ENCODE results near the gene S100Z.
"Not testable (repeated sequence)": the region's sequence is repeated elsewhere in the genome, so short reads cannot be mapped to it uniquely, and the experiment has no call there.

Gene S100Z

DNA sequence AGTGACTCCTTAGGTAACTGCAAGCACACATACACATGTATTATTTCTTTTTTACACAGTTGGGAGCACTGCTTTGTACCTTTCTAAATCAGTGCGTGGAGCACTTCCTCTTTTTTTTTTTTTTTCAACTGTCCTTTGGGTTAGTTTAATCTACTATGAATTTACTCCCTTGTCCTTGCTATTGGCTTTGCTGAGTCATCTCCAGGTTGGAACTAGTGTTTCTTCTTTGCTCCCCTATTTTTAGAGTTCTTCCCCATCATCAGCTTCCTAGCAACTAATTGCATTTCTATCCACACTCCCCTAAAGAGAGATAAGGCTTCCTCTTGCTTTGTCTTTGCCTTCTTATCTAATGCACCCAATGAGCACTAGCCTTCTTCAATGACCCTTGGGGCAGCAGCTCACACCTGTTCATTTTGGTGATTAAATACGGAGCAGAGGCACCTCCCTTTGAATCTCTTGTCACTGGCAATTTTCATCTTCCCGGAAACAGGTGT, 24.3 kb downstream of the S100Z start:
- DNase-seq (ENCODE audit: low read depth in 2 of 2) = no peak

DNA sequence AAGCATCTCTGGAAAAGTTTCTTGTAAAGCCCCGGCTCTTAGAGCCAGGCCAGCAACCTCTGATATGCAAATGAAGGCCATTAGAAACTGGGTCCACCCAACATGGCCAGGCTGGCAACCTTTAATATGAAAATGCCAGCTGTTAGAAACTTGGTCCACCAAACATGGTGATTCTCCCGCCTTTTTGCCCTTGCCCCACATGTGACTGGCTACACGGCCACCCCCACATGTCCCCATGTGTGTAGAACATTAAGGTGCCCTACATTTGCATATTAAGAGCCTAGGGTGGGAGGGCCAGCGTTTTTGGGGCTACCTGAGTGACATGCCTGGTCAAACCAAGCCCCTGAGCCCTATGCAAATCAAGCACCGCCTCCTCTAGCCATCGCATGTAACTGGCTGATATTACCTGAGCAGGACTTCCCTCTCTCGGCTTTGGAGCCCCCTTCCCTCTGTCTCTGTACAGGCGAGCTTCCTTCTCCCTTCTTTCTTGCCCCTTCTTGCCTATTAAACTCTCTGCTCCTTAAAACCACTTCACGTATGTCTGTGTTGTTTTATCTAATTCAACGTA, 39.0 kb downstream of the S100Z start:
- DNase-seq (ENCODE audit: low read depth in 2 of 2) = no peak

DNA sequence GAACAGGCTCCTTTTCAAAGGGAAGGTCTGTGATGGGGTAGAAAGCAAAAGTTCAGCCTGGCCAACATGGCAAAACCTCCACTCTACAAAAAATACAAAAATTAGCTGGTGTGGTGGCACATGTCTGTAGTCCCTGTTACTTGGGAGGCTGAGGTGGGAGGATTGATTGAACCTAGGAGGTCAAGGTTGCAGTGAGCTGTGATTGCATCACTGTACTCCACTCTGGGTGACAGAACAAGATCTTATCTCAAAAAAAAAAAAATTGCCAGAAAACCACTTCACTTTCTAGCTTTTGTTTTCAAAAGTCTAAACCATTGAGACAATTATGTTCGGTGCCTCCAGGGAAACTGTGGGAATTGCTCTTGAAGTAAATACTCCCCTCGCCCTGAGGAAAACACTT, 43.5 kb downstream of the S100Z start:
- DNase-seq (ENCODE audit: low read depth in 2 of 2) = no peak

DNA sequence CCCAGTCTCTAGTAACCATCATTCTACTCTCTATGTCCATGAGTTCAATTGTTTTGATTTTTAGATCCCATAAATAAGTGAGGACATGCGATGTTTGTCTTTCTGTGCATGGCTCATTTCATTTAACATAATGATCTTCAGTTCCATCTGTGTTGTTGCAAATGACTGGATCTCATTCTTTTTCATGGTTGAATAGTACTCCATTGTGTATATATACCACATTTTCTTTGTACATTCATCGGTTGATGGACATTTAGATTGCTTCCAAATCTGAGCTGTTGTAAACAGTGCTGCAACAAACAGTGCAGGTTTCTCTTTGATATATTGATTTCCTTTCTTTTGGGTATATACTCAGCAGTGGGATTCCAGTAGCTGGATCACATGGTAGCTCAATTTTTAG, 46.4 kb downstream of the S100Z start:
- no peak for DNase-seq (ENCODE audit: low read depth in 2 of 2)

DNA sequence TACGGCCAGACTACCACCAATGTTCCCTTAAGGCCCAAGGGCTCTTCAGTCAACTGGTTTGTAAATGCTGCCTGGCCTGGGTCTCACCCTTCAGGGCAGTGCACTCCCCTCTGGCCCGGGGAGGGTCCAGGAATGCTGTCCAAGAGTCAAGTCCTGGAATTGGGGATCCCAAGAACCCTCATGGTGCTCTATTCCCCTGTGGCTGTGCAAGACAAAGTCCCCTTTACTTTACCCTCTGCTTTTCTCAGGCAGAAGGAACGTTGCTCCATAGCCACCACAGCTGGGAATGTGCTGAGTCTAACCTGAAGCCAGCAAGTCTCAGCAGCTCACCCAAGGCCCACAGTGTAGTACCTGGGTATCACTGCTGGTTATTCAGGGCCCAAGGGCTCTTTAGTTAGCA, 51.7 kb downstream of the S100Z start:
- no peak for DNase-seq (ENCODE audit: low read depth in 2 of 2)

DNA sequence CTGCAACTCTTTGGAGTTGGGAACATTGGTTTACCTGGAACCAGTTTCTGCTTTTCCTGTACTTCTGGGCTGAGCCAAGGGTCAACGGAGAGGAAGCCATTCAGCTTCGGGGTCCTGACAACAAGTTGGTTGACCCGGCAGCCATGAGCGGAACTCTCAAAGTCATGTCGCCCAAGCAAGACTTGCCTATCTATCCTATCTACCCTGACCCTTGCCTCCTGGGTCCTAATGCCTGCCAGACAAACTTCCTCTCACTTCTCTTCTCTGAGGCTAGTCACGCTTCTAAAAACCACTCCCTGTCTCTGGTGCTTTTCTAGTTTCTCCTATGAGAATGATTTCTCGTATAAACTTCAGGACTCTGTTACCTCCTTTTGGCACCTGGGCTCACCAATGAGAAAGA, 58.4 kb downstream of the S100Z start:
- no peak for DNase-seq (ENCODE audit: low read depth in 2 of 2)

DNA sequence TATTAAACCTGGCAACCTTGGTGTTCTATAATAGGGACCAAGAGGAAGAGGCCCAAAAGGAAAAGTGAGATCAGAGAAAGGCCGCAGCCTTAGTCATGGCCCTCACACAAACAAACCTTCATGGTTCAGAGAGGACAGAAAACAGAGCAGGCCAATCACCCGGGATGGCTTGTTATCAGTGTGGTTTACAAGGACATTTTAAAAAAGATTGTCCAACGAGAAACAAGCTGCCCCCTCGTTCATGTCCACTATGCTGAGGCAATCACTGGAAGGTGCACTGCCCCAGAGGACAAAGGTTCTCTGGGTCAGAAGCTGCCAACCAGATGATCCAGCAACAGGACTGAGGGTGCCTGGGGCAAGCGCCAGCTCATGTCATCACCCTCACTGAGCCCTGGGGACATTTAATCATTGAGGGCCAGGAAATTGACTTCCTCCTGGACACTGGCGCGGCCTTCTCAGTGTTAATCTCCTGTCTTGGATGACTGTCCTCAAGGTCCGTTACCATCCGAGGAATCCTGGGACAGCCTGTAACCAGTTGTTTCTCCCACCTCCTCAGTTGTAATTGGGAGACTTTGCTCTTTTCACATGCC, 60.6 kb downstream of the S100Z start:
- DNase-seq (ENCODE audit: low read depth in 2 of 2) = not testable (repeated sequence)

DNA sequence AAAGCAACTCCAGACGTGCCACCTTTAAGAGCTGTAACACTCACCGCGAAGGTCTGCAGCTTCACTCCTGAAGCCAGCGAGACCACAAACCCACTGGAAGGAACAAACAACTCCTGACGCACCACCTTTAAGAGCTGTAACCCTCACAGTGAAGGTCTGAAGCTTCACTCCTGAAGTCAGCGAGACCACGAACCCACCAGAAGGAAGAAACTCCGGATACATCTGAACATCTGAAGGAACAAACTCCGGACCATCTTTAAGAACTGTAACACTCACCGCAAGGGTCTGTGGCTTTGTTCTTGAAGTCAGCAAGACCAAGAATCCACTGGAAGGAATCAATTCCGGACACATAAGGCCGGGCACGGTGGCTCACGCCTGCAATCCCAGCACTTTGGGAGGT, 64.9 kb downstream of the S100Z start:
- DNase-seq (ENCODE audit: low read depth in 2 of 2) = not testable (repeated sequence)

DNA sequence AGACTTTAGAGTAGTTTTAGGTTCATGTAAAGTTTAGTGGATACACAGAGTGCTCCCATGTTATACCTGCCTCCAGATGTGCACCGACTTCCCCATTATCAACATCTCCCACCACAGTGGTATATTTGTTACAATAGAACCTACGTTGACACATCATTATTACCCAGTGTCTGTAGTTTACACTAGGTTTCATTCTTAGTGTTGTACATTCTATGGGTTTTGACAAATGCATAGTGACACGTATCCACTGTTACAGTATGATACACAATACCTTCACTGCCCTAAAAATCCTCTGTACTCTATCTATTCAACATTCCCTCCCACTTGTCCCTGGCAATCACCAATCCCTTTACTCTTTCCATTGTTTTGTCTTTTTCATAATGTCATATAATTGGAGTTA, 68.7 kb downstream of the S100Z start:
- no peak for DNase-seq (ENCODE audit: low read depth in 2 of 2)

DNA sequence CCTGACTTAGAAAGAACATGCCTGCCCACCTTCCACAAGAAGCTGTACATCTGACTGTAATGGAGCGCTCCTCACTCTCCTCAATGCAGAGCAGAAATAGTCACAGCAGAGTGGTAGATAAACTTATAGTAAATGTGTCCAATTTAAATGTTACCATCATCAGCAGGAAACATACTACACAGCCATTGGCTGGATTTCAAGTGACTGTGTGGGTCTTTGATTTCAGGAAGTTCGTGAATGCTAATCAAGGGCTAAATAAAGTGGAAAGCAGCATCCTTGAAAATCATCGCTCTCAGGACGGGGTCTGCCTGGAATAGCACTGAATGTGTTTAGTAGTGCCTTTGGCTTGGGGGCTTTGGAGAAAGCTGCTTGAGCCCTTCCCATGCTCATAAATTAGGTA, 70.7 kb downstream of the S100Z start:
- DNase-seq (ENCODE audit: low read depth in 2 of 2) = no peak

DNA sequence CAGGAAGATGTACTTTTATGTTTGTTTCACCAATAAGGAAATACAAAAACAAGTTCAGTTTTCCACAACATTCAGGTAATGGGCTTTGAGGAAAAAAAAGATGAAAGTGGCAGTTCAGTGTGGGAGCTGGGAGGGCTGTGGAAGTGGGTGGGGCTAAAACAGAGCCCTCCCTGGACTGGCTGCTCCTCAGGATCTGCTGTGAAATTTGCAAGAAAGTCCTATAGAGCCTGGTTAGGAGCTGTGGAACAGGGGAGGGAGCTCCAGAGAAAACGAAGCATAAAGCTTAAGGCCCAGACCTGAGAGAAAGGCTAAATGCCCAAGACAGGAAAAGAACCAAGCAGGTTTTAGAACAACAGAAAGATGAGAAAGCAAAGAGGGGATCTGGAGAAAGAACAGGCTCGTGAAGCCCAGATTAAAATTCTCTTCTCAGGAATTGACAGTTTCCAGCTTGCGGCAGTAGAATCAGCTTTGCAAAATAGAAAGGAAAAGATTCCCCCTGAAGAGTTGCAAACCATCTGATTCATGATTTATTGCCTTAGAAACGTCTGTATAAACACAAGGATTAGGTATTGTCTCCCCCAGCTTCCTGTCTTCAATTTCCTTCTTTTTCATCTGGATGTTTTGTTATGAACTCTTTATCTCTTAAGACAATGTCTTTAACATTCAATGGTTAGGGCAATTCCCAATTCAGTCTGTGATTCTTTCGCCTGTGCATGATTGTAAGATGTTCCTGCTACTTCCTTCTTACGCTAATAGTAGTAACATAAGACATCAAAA, 76.7 kb downstream of the S100Z start:
- DNase-seq (ENCODE audit: low read depth in 2 of 2) = no peak

DNA sequence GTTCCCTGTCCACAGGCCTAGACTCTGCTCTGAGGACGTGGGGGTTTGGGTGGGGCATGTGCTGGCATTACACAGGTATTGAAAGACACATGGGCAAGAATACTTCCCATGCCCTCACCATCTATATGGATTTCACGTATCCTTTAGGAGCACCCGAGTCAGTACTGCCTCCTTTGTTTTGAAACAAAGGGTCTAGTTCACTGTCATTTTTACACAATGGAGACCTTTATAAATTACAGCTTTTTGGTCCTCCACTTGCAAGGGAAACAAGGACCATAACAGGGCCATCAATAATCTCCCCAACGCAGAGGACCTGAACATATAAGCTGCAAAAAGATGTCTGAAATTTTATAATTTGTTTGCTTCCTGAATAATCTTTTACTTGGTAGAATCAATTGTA, 78.1 kb downstream of the S100Z start:
- no peak for DNase-seq (ENCODE audit: low read depth in 2 of 2)

DNA sequence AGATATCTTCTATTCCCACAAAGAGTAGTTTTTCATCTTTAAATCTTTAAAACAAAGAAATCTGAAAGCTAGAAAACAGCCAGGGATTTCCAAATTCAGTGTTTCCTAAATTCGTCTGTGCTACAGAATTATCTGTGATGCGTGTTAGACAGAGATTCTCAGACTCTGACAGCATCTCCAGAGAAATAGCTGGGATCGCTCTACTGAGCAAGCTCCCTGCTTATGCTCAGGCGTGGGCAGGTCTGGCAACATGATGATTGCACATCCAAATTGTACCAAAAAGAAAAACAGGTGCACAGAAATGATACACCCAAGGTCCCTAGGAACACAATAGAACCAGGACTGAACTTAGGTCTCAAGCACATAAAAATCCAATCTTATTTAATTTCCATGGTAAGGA, 80.3 kb downstream of the S100Z start:
- no peak for DNase-seq (ENCODE audit: low read depth in 2 of 2)

DNA sequence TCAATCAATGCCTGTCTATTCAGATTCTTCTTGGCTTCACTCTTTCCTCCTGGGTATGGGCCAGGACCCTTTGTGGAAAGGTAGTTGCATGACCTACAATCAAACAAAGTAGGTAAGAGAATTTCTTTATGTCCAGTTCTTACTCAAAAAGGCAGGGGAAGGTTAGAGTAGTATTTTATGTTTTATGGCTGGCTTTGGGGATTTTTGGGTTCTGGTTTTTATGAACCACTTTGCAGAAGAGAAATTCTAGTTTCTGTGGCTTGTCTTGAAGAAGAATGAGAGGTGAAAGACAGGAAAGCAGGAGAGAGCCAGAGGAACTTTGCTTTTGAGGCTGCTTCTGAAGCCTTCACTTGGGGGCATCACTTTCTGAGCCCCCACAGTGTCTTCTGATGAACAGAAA, 88.4 kb downstream of the S100Z start:
- no peak for DNase-seq (ENCODE audit: low read depth in 2 of 2)

DNA sequence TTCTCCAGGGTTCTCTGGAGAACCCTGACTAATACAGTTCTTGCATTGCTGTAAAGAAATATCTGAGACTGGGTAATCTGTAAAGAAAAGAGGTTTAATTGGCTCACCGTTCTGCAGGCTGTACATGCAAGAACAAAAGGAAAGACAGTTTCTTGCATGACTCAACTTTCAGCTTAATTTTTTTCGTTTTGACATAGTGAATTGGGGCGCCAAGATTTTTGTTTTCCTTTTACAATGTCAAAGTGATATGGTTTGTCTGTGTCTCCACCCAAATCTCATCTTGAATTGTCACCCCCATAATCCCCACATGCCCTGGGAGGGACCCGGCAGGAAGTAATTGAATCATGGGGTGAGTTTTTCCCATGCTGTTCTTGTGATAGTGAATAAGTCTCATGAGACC, 91.2 kb downstream of the S100Z start:
- DNase-seq (ENCODE audit: low read depth in 2 of 2) = no peak

DNA sequence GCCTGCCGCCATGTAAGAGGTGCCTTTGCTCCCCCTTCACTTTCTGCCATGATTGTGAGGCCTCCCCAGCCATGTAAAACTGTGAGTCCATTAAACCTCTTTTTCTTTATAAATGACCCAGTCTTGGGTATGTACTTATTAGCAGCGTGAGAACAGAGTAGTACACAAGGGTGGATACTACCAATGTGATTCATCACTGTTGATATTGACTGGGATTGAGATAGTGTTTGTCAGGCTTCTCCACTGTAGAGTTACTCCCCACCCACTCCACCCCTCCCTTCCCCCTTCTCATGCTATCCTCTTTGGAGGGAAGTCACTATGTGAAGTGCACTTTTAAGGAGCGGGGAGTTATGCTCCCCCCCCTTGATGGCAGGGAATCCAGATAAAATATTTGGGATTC, 91.6 kb downstream of the S100Z start:
- DNase-seq (ENCODE audit: low read depth in 2 of 2) = no peak

DNA sequence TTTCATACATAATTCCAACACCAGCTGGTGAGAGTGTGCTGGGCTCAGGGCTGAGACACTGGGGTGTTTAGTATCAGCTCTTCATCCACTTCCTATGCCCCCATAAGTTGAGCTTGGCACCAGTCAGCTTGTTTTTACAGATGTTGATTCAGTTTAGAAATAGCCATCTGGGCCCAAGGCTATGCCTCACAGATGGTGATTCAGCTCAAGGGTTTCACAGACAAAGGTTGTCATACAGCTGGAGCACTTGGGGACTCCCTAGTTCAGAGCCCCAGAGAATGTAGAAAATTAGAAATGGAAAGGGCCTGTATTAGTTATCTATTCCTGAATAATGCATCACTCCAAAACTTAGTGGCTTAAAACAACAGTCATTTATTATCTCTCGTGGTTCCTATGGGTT, 92.8 kb downstream of the S100Z start:
- DNase-seq (ENCODE audit: low read depth in 2 of 2) = no peak

DNA sequence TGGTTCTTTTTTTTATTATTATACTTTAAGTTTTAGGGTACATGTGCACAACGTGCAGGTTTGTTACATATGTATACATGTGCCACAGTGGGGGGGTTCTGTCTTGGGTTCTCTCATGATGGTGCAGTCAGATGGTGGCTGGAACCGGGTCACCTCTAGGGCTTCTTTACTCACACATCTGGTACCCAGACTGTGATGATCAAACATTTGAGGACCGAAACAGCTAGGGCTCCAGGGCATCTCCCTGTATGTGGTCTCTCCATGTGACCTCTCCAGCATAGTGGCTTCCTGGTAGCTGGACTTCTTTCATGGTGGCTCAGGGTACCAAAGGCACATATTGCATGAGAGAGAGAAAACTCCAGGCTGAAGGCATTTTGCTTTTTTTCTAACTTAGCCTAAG, 93.2 kb downstream of the S100Z start:
- DNase-seq (ENCODE audit: low read depth in 2 of 2) = no peak

DNA sequence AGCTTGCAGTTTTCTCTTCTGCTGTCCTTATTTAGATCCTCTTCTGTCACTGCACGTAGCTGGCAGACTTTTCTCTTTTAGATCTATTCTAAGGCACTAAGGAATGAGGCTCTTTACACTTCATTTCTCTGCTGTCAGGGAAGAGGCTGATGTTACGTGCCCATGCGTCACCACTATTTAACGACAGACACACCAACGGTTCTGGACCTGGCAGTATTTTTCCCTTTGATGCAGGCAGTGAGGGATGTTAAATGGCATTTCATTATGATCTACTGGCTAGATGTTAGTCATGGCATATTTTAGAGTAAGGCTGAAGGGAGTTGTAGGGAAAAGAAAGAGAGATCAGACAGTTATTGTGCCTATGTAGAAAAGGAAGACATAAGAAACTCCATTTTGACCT, 94.8 kb downstream of the S100Z start:
- no peak for DNase-seq (ENCODE audit: low read depth in 2 of 2)

DNA sequence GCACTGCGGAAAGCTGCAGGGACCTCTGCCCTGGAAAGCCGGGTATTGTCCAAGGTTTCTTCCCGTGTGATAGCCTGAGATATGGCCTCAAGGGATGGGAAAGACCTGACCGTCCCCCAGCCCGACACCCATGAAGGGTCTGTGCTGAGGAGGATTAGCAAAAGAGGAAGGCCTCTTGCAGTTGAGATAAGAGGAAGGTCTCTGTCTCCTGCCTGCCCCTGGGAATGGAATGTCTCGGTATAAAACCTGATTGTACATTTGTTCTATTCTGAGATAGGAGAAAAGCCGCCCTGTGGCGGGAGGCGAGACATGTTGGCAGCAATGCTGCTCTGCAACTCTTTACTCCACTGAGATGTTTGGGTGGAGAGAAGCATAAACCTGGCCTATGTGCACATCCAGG, 95.4 kb downstream of the S100Z start:
- DNase-seq (ENCODE audit: low read depth in 2 of 2) = not testable (repeated sequence)

DNA sequence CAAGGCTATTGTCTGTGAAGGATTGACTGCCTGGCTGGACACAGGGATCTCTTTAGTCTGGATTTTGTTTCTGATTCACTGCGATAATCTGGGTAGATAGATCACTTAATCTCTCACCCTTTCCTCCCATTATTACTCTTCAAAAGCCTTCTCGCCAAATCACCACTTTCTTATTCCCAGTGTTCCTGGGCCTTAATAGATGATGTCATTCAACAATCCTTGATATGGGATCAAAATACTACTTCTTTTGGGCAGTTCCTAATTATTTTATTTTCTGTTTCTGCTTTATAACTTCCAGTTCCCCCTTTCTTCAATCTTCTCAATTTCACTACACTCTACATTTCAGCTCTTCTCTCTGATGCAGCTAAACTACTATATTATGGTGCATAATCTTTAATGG, 96.3 kb downstream of the S100Z start:
- DNase-seq (ENCODE audit: low read depth in 2 of 2) = no peak

DNA sequence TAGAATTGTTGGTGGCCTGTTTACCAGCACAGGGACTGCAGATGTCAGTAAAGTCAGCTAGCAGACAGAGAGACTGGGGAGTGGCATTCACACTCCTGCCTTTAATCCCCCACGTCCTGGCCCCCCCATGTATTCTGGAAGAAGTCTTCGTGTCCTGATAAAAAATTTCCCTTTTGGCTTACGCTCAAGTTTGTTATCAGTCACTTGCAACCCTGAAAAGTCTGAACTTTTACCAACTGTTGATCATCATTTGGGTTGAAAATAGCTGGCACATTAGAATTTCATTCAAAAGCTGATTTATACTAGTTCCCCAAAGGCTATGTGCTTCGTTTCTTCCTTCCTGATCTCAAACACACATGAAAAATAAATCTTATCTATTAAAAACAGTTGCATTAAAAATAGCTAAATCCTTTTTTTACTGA, 97.3 kb downstream of the S100Z start:
- no peak for DNase-seq (ENCODE audit: low read depth in 2 of 2)

DNA sequence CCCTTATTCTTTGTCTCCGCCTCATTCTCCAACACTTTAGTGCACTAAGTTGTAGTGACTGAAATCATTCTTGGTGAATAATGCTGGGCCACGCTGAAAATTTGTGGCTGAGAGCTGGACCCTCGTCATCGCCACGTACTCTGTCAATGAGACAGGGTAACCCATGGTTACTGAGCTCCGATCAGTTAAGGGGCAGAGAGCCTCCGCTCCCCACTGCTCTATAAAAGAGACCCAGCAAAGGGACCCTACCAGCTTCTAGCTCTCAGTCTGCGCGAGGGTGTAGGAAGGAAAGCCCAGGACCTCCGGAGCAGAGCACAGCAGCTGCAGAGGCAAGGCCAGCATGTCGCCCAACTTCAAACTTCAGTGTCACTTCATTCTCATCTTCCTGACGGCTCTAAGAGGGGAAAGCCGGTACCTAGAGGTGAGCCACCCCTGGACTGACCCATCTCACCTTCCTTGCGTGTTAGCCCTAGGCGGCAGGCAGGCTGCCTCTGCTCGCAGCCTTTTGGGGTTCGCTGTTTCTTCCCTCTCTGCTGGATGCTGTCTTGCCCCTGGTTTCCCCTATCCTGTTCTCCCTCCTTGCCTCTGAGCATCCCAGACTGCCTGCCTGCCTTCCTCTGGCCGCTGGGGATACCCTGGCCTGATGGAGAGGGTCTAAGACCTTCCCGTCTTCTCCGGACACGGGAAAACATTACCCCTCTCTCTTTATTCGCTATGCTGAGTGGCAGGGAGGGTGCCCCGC, 103.2 kb downstream of the S100Z start, which contains the start of gene CRHBP:
TSS of gene CRHBP (plus strand) at position 251 of the 742 bp plus-strand sequence. CDS start at position 341, 90 bp downstream.
- no peak for DNase-seq (ENCODE audit: low read depth in 2 of 2)
